ENCODE measurements around the gene ADGRV1. TPM values are rescaled to one million over a fixed set of nuclear protein-coding genes. Genes with fewer than 3 reads are reported as not detected.

ADGRV1 gene
- total RNA-seq, 1 experiment from 2014 or later: 6.8 TPM

- Histone ChIP-seq H3K27me3 (replicated peaks; ENCODE audit: insufficient read depth, low read depth, low read length, poor library complexity) (no peaks in the 10 kb centered on the region), H3K36me3 (ENCODE audit: insufficient read depth, low read length, poor library complexity, severe bottlenecking) (no peaks in the 10 kb centered on the region), H3K27ac (ENCODE audit: low read depth, low read length, poor library complexity, severe bottlenecking) (no peak overlapping the region), H3K4me1 (ENCODE audit: insufficient read depth, low read length, poor library complexity, severe bottlenecking) (no peaks in the 10 kb centered on the region), H3K4me3 (ENCODE audit: low read depth, low read length, poor library complexity, severe bottlenecking) (no peak overlapping the region), H3K9me3 (ENCODE audit: low read depth, low read length, poor library complexity, severe bottlenecking) (no peaks in the 10 kb centered on the region)
- TF ChIP-seq, protein P1, sequence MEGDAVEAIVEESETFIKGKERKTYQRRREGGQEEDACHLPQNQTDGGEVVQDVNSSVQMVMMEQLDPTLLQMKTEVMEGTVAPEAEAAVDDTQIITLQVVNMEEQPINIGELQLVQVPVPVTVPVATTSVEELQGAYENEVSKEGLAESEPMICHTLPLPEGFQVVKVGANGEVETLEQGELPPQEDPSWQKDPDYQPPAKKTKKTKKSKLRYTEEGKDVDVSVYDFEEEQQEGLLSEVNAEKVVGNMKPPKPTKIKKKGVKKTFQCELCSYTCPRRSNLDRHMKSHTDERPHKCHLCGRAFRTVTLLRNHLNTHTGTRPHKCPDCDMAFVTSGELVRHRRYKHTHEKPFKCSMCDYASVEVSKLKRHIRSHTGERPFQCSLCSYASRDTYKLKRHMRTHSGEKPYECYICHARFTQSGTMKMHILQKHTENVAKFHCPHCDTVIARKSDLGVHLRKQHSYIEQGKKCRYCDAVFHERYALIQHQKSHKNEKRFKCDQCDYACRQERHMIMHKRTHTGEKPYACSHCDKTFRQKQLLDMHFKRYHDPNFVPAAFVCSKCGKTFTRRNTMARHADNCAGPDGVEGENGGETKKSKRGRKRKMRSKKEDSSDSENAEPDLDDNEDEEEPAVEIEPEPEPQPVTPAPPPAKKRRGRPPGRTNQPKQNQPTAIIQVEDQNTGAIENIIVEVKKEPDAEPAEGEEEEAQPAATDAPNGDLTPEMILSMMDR (conservative IDR thresholded peaks at IDR 0.05; ENCODE audit: low read depth, low read length): no peak
- no peak for TF ChIP-seq EZH2 (IDR thresholded peaks at IDR 0.05; ENCODE audit: borderline replicate concordance, low read depth, low read length, poor library complexity, severe bottlenecking)
- CTCF ChIA-PET: no interaction called here
- POLR2A ChIA-PET (ENCODE audit: low non-redundant PET): no interaction called here
- no peak for DNase-seq (ENCODE audit: low spot score)
- intact Hi-C loops (cut with micrococcal nuclease; ENCODE audit: unreplicated experiment): no loop called here
- no TSS peak for BruUV-seq (replicated peaks)
Observed at GRCh38 chr5:90642706-90643229, 84.2 kb downstream of the ADGRV1 start.

GRCh38 chr5:90644132-90644531 is 85.5 kb downstream of the ADGRV1 start:
- intact Hi-C loops (cut with micrococcal nuclease; ENCODE audit: unreplicated experiment): no loop called here
- BruUV-seq (replicated peaks): no TSS peak
- no peak for DNase-seq (ENCODE audit: low spot score)
- Histone ChIP-seq H3K36me3 (ENCODE audit: insufficient read depth, low read length, poor library complexity, severe bottlenecking) (no peaks in the 10 kb centered on the region), H3K27ac (ENCODE audit: low read depth, low read length, poor library complexity, severe bottlenecking) (no peak overlapping the region), H3K4me1 (ENCODE audit: insufficient read depth, low read length, poor library complexity, severe bottlenecking) (no peaks in the 10 kb centered on the region), H3K9me3 (ENCODE audit: low read depth, low read length, poor library complexity, severe bottlenecking) (no peaks in the 10 kb centered on the region), H3K27me3 (replicated peaks; ENCODE audit: insufficient read depth, low read depth, low read length, poor library complexity) (no peaks in the 10 kb centered on the region), H3K4me3 (ENCODE audit: low read depth, low read length, poor library complexity, severe bottlenecking) (no peak overlapping the region)
- TF ChIP-seq EZH2 (IDR thresholded peaks at IDR 0.05; ENCODE audit: borderline replicate concordance, low read depth, low read length, poor library complexity, severe bottlenecking): no peak
- TF ChIP-seq, protein P1 (conservative IDR thresholded peaks at IDR 0.05; ENCODE audit: low read depth, low read length): no peak
- ChIA-PET CTCF (no interaction called here), POLR2A (ENCODE audit: low non-redundant PET) (no interaction called here)

DNA sequence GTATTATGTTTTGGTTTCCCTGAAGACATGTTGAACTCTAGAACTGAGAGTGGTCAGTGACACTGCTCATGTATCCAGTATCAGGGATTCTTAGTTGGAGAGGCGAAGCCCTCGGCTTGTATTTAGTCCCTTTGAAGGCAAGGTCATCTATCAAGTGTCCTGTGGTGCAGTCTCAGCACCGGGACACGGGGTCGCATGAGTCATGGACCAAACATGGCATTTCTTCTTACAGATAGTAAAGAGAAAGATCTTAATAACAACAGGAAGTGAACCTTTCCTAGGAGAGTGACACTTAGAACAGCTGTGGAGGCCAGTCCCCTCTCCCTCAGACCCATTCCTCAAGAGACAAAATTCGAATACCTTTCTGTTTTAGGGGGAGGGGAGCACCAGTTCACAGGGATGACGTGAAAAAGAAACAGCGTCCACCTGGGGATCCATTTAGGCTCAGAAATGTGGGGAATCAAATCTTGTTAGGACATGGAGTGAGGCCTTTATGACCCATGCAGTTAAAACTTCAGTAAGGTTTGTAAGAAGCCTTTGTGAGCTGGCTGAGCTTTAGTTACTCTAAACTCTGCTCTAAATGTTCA is 86.5 kb downstream of the ADGRV1 start:
- Histone ChIP-seq H3K4me3 (ENCODE audit: low read depth, low read length, poor library complexity, severe bottlenecking) (no peak overlapping the region), H3K9me3 (ENCODE audit: low read depth, low read length, poor library complexity, severe bottlenecking) (no peaks in the 10 kb centered on the region), H3K36me3 (ENCODE audit: insufficient read depth, low read length, poor library complexity, severe bottlenecking) (no peaks in the 10 kb centered on the region), H3K4me1 (ENCODE audit: insufficient read depth, low read length, poor library complexity, severe bottlenecking) (no peaks in the 10 kb centered on the region), H3K27me3 (replicated peaks; ENCODE audit: insufficient read depth, low read depth, low read length, poor library complexity) (no peaks in the 10 kb centered on the region), H3K27ac (ENCODE audit: low read depth, low read length, poor library complexity, severe bottlenecking) (no peak overlapping the region)
- intact Hi-C loops (cut with micrococcal nuclease; ENCODE audit: unreplicated experiment): no loop called here
- TF ChIP-seq, protein P1 (conservative IDR thresholded peaks at IDR 0.05; ENCODE audit: low read depth, low read length): no peak
- no peak for TF ChIP-seq EZH2 (IDR thresholded peaks at IDR 0.05; ENCODE audit: borderline replicate concordance, low read depth, low read length, poor library complexity, severe bottlenecking)
- POLR2A ChIA-PET (ENCODE audit: low non-redundant PET): no interaction called here
- DNase-seq (ENCODE audit: low spot score): no peak
- no TSS peak for BruUV-seq (replicated peaks)
- CTCF ChIA-PET: no interaction called here

Measured in A673 (cell line).